ENCODE measurements around the gene MAPKBP1.
A peak's percentile ranks its signal among the peaks of the same experiment; 100 is the strongest.
"Not testable (repeated sequence)": the region's sequence is repeated elsewhere in the genome, so short reads cannot be mapped to it uniquely, and the experiment has no call there.

MAPKBP1 gene, protein sequence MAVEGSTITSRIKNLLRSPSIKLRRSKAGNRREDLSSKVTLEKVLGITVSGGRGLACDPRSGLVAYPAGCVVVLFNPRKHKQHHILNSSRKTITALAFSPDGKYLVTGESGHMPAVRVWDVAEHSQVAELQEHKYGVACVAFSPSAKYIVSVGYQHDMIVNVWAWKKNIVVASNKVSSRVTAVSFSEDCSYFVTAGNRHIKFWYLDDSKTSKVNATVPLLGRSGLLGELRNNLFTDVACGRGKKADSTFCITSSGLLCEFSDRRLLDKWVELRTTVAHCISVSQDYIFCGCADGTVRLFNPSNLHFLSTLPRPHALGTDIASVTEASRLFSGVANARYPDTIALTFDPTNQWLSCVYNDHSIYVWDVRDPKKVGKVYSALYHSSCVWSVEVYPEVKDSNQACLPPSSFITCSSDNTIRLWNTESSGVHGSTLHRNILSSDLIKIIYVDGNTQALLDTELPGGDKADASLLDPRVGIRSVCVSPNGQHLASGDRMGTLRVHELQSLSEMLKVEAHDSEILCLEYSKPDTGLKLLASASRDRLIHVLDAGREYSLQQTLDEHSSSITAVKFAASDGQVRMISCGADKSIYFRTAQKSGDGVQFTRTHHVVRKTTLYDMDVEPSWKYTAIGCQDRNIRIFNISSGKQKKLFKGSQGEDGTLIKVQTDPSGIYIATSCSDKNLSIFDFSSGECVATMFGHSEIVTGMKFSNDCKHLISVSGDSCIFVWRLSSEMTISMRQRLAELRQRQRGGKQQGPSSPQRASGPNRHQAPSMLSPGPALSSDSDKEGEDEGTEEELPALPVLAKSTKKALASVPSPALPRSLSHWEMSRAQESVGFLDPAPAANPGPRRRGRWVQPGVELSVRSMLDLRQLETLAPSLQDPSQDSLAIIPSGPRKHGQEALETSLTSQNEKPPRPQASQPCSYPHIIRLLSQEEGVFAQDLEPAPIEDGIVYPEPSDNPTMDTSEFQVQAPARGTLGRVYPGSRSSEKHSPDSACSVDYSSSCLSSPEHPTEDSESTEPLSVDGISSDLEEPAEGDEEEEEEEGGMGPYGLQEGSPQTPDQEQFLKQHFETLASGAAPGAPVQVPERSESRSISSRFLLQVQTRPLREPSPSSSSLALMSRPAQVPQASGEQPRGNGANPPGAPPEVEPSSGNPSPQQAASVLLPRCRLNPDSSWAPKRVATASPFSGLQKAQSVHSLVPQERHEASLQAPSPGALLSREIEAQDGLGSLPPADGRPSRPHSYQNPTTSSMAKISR (N-terminal part only)

DNA sequence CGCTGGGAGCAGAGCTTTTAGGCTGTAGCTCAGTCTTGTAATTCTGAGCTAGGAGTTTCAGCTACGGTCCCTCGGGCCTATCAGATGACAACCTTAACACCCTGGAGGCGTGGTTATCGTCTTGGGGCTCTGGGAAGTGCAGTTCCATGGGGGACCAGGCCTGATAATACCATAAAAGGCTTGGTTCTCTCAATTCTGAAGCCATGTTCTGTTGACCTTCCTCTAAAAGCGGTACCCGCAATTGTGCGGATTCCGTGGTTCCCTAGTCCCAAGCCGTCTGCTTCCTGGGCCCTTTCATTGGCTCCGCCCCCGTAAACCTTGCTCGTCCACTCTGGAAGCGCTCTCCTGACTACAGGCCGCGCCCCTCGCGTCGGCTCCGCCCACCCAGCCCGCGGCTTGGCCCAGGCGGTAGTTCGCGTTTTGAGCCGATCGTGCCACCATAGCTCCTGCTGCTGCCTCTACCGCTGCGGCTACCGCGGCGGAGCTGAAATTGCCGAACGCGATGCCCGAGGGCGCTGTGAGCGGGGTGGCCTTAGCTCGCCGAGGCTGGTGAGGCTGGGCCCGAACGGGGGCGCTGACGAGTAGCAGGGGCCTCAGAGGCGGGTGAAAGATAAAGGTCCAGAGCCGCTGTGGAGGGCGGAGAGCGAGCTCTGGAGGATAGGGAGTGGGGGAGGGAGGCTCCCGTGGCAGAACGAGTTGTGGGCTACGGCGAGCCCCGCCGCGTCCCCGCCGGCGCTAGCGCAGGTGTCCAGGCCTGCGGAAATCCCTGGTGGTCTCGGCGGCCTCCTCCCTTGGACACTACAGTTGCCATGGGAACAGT is at the start of gene MAPKBP1:
Gene MAPKBP1, plus strand, starts transcription at position 423 of the 820 bp plus-strand sequence. CDS start 792 bp downstream, outside the sequence.
- peak; percentile 98 for DNase-seq

DNA sequence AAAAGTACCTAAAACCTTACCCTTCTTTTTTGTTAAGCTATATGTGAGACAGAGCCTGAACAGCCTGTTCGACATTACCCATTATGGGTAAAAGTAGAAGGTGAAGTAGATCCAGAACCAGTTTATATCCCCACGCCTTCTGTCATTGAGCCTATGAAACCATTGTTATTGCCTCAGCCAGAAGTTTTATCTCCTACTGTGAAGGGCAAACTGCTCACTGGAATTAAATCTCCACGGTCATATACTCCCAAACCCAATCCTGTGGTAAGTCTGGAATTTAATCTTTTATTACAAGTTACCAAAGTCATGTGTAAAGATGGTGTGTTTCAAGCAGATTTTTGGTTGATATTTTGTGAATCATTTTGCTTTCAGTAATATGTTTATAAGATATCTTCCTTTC is 47.1 kb upstream of the MAPKBP1 start:
- DNase-seq, result no peak

DNA sequence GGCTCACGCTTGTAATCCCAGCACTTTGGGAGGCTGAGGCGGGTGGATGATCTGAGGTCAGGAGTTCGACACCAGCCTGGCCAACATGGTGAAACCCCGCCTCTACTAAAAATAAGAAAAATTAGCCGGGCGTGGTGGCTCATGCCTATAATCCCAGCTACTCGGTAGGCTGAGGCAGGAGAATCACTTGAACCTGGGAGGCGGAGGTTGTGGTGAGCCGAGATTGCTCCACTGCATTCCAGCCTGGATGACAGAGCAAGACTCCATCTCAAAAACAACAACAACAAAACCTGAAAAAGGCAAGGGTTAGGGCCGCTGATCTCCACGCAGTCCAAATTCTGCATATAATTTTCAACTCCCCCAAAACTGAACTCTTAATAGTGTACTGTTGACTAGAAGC is 46.2 kb upstream of the MAPKBP1 start:
- not testable (repeated sequence) for DNase-seq

DNA sequence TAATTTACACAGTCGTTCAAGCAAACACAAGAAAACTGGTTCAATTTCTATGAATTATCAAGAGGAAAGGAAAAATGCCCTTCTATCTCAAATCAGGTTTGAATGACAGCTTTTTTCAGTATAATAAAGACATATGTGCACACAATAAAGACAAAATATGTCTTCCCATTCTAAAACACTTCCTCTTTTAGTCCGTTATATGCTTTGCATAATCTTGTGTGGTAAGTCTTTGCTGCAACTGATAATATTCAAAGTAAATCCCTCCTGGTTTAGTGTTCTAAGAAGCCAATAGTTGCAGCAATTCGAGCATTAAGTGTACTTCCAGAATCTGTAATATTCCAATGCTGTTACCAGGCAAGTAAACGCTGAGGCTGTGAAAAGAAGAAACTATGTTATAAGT is 43.7 kb upstream of the MAPKBP1 start:
- DNase-seq, result no peak

DNA sequence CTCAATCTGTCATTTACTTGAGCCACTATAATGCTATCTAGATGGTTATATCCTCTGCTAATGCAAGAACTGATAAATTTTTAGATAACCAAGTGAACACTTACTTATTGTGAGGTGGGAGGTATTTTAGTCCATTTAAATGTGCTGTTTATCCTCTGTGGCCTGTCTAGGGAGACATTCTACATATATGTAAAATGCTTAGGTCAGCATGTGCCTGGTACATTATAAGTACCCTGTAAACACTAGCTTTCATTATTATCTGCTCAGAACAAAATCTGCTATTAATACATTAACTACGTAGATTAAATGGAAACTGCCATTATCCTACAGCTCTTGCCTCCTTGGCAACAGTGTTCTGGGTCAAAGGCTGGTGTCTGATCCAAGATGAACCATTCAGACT is 41.8 kb upstream of the MAPKBP1 start:
- no peak for DNase-seq

DNA sequence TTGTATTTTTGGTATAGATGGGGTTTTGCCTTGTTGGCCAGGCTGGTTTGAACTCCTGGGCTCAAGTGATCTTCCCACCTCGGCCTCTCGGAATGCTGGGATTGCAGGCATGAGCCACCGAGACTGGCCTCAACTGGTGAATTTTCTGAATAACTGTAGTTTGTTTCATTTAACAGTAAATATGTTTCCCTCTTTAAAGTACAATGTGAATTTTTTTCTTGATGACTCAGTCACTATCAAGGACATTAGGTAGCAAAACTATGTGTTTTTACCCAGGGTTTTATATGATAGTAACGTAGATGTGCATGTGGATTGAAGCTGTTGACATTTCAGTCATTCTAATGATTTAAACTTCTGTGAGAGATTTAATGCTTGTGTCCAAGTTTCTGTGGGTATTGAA is 40.2 kb upstream of the MAPKBP1 start:
- no peak for DNase-seq

DNA sequence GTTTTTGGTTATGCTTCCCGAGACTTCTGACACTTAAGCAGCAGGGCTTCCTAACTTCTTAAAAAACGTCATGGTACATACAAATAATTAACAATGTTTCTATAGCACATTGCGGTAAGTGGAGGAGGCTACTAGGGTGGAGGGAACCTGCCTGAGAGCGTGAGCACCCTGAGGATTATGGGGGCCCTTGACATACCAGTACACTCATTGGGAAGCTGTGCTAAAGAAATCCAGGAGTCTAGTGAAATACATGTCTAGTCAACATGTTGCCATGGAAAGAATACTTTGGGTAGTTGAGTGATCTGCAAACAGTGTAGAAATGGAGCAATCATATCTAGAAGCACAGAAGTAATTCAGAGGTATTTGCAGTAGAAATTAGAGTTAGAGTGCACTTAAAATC is 39.2 kb upstream of the MAPKBP1 start:
- no peak for DNase-seq

DNA sequence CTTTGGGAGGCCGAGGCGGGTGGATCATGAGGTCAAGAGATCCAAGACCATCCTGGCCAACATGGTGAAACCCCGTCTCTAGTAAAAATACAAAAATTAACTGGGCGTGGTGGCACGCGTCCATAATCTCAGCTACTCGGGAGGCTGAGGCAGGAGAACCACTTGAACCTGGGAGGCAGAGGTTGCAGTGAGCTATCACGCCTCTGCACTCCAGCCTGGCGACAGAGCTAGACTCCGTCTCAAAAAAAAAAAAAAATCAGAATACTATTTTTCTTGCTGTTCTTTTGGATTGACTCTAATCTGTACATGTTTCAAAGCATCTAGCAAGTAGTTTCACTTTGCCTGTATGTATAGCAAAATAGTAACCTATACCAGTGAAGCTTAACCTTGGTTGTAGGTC is 38.8 kb upstream of the MAPKBP1 start:
- not testable (repeated sequence) for DNase-seq

DNA sequence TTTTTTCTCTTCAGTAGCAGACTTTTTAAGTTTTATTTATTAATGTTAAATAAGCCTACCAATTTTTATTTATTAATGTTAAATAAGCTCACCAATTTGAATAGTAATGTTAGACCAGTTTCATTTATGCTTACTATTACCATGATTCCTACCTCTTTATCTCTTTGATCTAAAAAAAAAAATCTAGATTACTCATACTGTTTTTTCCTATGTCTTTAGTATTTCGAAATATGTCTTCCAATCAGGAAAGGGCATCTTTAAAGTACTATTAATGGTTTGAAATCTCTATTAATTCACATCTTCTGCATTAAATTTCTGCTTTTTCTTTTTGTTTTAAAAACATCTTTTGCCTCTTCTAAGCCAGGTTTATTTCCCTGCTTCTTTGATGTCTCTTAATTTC is 27.5 kb upstream of the MAPKBP1 start:
- no peak for DNase-seq

GRCh38 chr15:41756198-41756597 is 18.1 kb upstream of the MAPKBP1 start:
- DNase-seq, result no peak

DNA sequence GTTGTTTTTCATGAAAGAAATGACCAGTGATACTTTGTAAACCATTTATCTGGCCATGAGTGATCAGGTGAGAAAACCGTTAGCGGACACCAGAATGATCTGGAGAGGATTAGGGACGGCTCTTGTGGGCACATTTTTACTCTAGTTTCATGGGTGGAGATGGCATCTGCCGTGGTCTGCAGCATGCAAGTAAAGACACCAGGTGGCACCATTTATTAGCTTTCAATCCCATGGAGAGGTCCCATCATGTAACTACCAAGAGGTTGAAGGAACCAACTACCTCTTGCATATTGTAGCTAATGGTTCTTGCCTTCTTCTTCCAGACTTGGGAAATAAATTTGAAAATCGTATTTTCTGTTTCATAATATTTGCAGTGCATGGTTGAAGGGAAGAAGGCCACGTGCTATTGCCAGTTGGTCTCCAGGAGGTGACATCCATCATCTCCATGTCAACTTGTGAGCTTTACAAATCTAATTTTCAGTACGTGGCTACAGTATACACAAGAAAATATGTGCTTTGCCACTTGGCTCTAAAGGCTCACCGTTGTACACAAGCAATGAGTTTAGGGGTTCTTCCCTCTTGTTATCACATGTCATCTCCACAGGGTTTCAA is 1.5 kb upstream of the MAPKBP1 start:
- peak; percentile 45 for DNase-seq

- no peak for DNase-seq
Measured at GRCh38 chr15:41773332-41773728, 954 bp upstream of the MAPKBP1 start.

GRCh38 chr15:41773729-41774061 is 589 bp upstream of the MAPKBP1 start:
- no peak for DNase-seq

DNA sequence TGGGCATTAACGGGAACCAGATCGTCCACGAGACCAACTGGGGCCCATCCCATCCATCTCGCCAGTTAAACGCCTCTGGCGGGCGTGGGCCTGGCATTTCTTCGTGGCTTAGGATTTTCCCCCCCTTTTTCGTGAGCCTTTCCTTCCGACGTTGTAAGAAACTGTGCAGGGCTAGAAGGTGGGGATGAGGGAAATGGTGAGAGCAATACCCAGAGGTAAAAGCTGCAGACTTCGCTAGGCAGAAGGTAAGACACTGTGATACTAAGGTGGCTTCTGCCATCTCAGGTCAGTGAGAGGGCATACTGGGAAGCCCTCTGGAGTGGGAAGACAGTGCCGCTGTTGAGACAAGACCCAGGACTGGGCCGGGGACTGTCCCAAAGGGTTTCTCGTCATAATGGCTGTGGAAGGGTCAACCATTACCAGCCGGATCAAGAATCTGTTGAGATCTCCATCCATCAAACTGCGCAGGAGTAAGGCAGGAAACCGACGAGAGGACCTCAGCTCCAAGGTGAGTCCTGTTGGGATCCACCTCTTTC is 666 bp downstream of the MAPKBP1 start:
- no peak for DNase-seq

GRCh38 chr15:41775651-41776050 is 1.4 kb downstream of the MAPKBP1 start:
- no peak for DNase-seq

- no peak for DNase-seq
Measured at GRCh38 chr15:41777421-41777973, 3.2 kb downstream of the MAPKBP1 start.

- no peak for DNase-seq
Measured at GRCh38 chr15:41778521-41778920, 4.2 kb downstream of the MAPKBP1 start.

DNA sequence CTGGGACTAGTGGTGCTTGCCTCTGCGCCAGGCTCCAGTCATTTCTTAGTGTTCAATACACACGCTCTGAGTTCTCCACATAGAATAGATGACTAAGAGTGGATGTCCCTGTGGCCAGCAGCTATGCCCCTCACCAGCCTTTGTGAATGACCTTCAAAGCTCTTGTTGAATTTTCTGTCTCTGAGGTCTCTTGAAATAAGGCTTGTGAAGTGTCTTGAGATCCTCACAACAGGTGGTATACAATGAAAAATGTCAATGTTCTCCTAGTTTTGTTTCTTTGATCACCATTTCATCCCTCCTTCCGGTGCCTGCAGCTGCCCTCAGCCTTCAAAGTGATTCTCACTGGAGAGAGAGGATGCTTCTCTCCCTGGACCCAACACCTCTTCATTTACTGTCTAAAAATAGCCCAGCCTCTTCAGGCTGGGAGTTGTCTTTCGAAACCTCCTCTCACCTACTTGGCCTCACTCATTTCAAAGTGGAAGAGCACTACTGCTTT is 5.4 kb downstream of the MAPKBP1 start:
- no peak for DNase-seq

GRCh38 chr15:41780266-41780665 is 6.0 kb downstream of the MAPKBP1 start:
- DNase-seq, result no peak

GRCh38 chr15:41780727-41781126 is 6.4 kb downstream of the MAPKBP1 start:
- DNase-seq, result no peak
